HG03558 (cell line): ENCODE measurements around the gene PIEZO1.
"Not testable (repeated sequence)": the region's sequence is repeated elsewhere in the genome, so short reads cannot be mapped to it uniquely, and the experiment has no call there.

ENCODE experiments used
- ATAC-seq: cut with Tn5 transposase; IDR thresholded peaks from one replicate; pipeline ENCODE4 v1.9.1; 2021; ENCODE audit warnings: moderate number of reproducible peaks; ENCODE audit not compliant: unreplicated experiment; ENCODE audit errors: extremely low read depth

PIEZO1 gene, protein sequence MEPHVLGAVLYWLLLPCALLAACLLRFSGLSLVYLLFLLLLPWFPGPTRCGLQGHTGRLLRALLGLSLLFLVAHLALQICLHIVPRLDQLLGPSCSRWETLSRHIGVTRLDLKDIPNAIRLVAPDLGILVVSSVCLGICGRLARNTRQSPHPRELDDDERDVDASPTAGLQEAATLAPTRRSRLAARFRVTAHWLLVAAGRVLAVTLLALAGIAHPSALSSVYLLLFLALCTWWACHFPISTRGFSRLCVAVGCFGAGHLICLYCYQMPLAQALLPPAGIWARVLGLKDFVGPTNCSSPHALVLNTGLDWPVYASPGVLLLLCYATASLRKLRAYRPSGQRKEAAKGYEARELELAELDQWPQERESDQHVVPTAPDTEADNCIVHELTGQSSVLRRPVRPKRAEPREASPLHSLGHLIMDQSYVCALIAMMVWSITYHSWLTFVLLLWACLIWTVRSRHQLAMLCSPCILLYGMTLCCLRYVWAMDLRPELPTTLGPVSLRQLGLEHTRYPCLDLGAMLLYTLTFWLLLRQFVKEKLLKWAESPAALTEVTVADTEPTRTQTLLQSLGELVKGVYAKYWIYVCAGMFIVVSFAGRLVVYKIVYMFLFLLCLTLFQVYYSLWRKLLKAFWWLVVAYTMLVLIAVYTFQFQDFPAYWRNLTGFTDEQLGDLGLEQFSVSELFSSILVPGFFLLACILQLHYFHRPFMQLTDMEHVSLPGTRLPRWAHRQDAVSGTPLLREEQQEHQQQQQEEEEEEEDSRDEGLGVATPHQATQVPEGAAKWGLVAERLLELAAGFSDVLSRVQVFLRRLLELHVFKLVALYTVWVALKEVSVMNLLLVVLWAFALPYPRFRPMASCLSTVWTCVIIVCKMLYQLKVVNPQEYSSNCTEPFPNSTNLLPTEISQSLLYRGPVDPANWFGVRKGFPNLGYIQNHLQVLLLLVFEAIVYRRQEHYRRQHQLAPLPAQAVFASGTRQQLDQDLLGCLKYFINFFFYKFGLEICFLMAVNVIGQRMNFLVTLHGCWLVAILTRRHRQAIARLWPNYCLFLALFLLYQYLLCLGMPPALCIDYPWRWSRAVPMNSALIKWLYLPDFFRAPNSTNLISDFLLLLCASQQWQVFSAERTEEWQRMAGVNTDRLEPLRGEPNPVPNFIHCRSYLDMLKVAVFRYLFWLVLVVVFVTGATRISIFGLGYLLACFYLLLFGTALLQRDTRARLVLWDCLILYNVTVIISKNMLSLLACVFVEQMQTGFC (N-terminal part only)

GRCh38 chr16:88785106-88785924 is at the start of gene PIEZO1:
Gene PIEZO1, minus strand, starts transcription at chr16:88785220. Its CDS starts 256 bp downstream, at chr16:88784964.
- no peak for ATAC-seq

GRCh38 chr16:88834670-88835069 is 49.6 kb upstream of the PIEZO1 start:
- no peak for ATAC-seq

- ATAC-seq: no peak
These were observed 48.1 kb upstream of the PIEZO1 start for GRCh38 chr16:88833086-88833485.

- ATAC-seq: no peak
These were observed 46.8 kb upstream of the PIEZO1 start for GRCh38 chr16:88831838-88832237.

DNA sequence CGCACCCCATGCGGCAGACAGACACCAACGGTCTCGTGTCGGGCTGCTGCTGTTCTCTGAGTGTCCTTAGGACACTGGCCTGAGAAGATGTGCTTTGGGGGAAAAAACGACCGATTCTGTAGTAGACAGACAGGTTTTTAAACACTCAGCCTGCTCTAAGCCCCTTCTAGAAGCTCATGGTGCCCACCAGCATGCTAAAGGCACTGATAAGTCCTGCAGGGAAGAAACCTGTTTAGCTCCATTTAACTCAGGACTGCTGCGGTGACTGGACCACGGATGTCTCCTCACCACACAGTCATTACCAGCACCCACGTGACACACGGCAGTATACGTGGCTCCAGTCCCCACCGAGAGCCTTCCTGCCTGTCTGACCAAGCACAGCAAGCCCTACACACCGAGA is 45.8 kb upstream of the PIEZO1 start:
- ATAC-seq: no peak

DNA sequence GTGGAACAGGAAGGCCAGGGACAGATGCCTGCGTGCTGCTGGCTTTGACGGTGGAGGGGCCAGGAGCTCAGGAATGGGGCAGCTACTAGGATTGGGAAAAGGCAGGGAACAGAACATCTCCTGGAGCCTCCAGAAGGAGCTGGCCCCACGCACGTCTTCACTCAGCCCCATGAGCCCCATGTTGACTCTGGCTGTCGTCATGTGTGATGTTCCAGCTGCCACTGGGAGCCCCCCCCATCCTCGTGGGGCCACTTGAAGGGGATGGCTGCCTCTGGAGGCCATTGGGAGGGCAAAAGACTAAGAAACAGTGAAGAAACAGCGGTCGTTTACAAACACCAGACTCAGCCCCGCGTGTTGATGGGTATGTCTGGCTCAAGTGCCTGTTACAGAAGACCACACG is 45.2 kb upstream of the PIEZO1 start:
- no peak for ATAC-seq

DNA sequence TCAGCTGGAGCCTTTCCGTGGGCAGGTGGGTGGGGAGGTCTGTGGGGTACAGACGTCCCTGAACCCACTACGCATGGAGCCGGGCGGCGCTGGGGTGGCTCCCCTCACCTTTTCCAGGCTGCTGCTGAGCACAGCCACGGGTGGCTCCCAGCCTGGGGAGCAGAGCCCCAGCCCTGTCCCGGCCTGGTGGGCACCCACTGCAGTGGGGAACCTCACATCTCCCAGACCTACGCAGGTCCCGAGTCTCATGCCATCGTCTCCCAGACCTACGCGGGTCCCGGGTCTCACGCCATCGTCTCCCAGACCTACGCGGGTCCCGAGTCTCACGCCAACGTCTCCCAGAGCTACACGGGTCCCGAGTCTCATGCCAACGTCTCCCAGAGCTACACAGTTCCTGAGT is 43.7 kb upstream of the PIEZO1 start:
- ATAC-seq: no peak

DNA sequence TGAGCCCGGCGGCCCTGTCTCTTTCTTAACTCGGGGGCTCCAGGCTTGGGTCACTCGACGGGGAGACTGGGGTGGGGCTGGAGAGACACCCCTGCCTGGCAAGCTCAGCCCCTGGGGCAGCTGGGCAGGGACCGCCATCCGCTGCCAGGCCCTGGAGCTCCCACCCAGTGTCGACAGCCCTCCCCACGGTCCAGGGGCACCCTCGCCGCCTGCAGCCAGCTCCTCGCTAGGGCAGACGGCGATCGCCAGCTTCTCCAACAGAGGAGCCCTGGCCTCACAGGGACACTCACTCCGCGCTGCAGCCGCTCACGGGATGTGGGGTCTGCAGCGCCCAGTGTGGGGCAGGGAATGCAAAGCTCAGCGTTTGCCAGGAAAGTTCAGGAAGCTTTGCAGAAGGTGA is 42.7 kb upstream of the PIEZO1 start:
- ATAC-seq: no peak

GRCh38 chr16:88826070-88826840 is 41.2 kb upstream of the PIEZO1 start:
- no peak for ATAC-seq

DNA sequence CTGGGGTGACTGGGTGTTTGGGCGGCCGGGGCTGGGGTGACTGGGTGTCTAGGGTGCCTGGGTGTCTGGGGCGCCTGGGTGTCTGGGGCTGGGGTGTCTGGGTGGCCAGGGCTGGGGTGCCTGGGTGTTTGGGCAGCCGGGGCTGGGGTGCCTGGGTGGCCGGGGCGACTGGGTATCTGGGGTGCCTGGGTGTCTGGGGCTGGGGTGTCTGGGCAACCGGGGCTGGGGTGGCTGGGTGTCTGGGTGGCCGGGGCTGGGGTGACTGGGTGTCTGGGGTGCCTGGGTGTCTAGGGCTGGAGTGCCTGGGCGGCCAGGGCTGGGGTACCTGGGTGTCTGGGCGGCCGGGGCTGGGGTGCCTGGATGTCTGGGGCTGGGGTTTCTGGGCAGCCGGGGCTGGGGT is 40.1 kb upstream of the PIEZO1 start:
- ATAC-seq: no peak

DNA sequence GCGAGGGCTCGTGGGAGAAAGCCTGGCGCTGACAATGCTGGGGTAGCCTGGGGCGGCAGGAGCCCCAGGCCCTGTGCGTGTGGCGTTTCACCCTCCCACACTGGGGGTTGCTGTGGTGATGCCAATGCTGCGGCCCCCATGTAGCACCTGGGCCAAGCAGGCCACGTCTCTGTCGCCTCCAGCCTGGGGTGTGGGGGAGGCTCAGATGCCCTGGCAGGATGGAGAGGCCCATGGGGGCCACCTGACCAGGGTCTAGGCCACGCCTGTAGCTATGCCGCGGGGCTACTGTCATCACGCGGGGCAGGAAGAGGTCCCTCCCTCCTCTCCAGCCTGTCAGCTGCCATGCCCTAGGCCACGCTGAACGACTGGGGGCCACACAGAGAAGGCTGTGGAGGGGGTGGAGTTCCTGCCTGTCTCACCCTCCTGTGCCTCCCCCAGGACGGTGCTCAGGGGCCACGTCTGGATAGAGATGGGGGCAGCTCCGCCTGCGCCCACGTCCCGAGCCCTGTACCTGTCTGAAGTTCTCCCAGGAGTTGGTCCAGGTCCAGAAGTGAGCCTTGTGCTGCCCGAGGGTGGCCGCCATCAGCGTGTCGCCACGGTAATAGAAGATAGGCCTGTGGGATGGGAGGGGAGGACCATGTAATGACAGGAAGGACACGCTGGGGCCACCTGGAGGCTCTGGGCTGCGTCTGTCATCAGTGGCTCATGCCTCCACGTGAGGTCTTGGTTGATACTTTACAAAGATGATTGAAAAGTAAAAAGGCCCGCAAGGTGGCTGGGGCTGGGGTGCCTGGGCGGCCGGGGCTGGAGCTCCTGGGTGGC is 39.4 kb upstream of the PIEZO1 start:
- ATAC-seq: no peak

GRCh38 chr16:88823646-88824045 is 38.6 kb upstream of the PIEZO1 start:
- ATAC-seq: not testable (repeated sequence)

DNA sequence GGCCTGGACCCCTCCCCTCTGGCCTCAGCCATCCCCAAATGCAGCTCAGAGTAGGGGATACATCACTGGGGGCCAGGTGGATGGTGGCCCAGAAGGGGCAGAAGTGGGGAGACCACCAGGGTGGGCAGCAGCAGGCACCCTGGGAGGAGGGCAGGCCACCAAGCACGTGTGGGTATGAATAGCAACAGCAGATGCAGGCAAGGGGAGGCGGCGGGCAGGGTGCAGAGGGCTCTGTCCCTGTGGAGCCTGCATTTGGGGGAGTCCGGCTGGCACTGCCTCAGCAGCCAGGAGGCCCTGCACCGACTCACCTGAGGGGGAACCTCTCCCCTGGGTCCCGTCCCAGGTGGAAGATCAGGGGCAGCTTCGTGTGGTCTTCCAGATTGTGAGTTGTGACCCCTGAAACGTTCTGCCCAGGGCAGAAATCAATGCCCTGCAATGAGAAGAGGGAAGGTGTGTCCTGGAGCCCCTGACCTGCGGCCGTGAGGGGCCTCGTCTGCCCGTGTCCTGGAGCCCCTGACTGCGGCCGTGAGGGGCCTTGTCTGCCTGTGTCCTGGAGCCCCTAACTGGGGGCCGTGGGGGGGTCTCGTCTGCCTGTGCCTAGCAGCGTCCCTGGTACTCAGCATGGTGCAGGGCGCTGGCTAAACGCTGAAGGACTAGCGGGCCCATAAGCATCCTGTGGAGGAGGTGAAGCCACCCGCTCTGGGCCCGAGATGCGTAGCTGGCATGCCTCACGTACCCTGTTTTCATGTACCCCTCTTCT is 37.4 kb upstream of the PIEZO1 start:
- no peak for ATAC-seq

DNA sequence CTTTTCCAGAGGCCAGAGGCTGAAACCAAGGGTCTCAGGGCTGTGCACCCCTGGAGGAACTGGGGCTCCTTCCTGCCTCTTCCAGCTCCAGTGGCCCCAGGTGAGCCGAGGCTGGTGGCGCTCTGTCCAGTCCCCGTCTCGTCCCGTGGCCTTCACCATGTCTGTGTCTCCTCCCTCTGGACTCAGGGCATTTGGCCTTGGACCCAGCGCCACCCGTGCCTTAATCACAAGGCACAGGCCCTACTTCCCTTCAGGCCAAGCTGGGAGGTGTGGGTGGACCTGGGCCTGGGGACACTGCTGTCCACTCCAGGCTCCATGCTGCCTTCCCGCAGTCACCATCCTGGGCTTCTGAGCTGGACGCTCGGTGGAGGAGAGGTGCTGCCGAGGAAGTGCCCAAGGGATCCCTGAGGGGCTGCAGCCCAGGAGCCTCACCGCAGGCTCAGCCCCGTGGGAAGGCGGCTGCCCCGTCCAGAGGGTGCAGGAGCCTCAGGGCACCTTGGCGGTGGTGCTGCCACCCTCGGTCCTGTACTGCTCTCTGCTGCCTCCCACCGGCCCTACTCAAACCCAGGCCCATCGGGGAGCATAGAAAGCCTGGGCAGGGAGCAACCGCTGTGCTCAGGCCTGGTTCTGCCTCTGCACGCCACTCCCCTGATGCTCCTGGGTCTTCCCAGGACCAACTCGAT is 36.3 kb upstream of the PIEZO1 start:
- ATAC-seq: no peak

DNA sequence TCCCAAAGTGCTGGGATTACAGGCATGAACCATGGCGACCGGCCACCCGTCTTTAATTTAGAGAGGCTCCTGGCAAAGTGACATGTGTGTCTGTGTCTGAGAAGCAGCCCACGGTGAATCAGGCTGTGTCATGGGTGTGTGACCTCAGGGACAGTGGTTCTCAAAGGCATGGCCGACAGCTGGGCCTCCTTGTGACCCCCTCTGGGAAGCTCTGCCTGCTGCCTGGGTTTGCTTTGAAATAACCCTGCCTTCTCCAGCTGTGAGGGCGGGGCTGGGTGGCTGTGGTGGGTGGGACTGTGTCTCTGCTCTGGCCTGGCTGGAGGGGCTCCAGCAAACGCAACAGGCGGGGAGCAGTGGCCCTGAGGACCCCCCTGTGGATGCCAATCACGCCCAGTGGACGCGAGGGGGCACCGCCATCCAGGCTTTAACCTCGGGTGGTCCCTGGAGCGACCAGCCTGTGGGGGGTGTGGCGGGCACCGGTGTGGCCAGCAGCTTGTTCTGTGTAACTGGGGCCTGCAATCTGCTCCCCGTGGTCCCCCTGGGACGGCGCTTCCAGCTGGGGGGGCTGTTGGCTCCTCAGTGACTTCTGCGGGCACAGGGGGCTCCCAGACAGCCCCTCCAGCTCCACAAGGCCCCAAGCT is 35.5 kb upstream of the PIEZO1 start:
- no peak for ATAC-seq

DNA sequence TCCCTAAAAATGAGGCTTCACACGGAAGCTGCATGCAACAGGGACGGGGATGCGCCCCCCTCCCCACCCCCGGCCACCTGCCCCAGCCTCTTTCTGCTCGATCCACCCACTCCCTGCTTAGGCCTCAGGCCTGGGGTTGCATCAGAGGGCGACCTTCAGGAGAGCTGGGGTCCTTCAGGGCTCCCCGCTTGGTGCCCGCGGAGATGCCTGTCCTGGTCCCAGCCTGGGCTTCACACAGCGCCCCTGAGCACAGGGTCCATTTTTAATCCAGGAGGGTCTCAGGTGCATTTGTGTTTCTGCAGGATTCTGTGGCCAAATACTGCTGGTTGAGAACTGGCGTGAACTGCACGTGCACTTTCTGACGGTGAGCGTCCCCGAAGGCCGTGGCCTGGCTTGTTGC is 34.1 kb upstream of the PIEZO1 start:
- no peak for ATAC-seq

DNA sequence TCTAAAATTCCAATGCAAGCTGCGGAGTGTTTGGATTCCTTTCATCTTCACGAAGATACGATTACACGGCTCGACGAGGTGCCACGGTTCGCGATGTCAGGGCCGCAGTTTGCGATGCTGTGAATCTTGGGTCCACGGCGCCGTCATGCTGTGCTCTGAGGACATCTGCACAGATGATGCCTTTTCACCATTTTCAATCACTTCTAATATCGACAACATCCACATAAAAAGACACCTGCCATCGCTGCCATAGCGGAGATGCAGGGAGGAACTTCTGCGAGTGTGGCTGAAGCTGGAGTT is 33.5 kb upstream of the PIEZO1 start:
- ATAC-seq: no peak
